Left ventricle myocardium inferior (tissue), 1 donor: Measurements from ENCODE around the gene SKIC8. TPM values are rescaled to one million over a fixed set of nuclear protein-coding genes. Genes with fewer than 3 reads are reported as not detected.

Source experiments
- DNase-seq: peaks from one replicate; pipeline ENCODE4 v3.0.0-alpha.2; 2020
- H3K27ac ChIP-seq: fragments of 200-600 bp; replicated peaks from 2 replicates; pipeline ENCODE4 v1.8.0; 2021
- H3K27me3 ChIP-seq: fragments of 200-600 bp; 2 replicates; pipeline ENCODE4 v1.8.0; 2021; ENCODE audit warnings: low read depth
- H3K36me3 ChIP-seq: fragments of 200-600 bp; 2 replicates; pipeline ENCODE4 v1.8.0; 2021
- H3K4me1 ChIP-seq: fragments of 200-600 bp; 2 replicates; pipeline ENCODE4 v1.8.0; 2021
- H3K4me3 ChIP-seq: fragments of 200-600 bp; 2 replicates; pipeline ENCODE4 v1.8.0; 2021; ENCODE audit warnings: mild to moderate bottlenecking, moderate library complexity
- H3K9me3 ChIP-seq: fragments of 200-600 bp; replicated peaks from 2 replicates; pipeline ENCODE4 v1.8.0; 2021
- CTCF ChIP-seq: fragments of 200-600 bp; IDR thresholded peaks from 2 replicates; pipeline ENCODE4 v1.8.0; 2021; ENCODE audit warnings: antibody characterized with exemption, mild to moderate bottlenecking, borderline replicate concordance
- intact Hi-C: fragments of 100-400 bp; cut with micrococcal nuclease; formaldehyde crosslinking; loops from one replicate; pipeline ENCODE4 v1.11.0; 2022
- long read RNA-seq: library from polyadenylated mRNA; unstranded; transcript quantifications from one replicate; pipeline ENCODE4 v2.0.0, GENCODE V29; 2021
- total RNA-seq: library from RNA; stranded (reverse); fragmentation: NEBNext Ultra II Directional; extraction: Animal tissue kit (Norgen Biotek cat#: 25700); gene quantifications from one replicate; pipeline ENCODE4 v1.2.1, GENCODE V29; 2021
- donor health status: DM: no; HTN: yes; CAD: no; lungs with severe emphysema.

SKIC8 gene
- total RNA-seq, result 24.6 TPM
- long read RNA-seq, transcript WDR61-201 (11 exons, 1,387 nt), result major isoform, 24 of 39 reads
- long read RNA-seq, partial matches to known transcripts, result 1 of 39 reads
- long read RNA-seq, other reads (novel, unspliced or antisense), result 14 of 39 reads

- intact Hi-C loops, result no loop called here
Observed at GRCh38 chr15:78299101-78299930, at the start of gene SKIC8. TSS of gene SKIC8 (minus strand) at chr15:78299609. CDS start at chr15:78295686, 3,923 bp downstream.

GRCh38 chr15:78347586-78348543 is 48.5 kb upstream of the SKIC8 start:
- no peak overlapping the region for H3K27ac ChIP-seq
- no peaks in the 10 kb centered on the region for H3K9me3 ChIP-seq
- intact Hi-C loops, result loop anchor here (10.0 kb wide), 1 partner anchor 47 kb away; no protein-coding TSS in a partner anchor
- H3K36me3 ChIP-seq, result no peaks in the 10 kb centered on the region
- H3K4me1 ChIP-seq, result peaks cover 8% of the 10 kb centered on the region
- peaks cover 22% of the 10 kb centered on the region for H3K27me3 ChIP-seq
- DNase-seq, result no peak
- no peak for TF ChIP-seq CTCF
- H3K4me3 ChIP-seq, result no peak overlapping the region

More at GRCh38 chr15:78299101-78299930, at the start of gene SKIC8:
- no peaks in the 10 kb centered on the region for H3K9me3 ChIP-seq
- peak within 1 kb of the TSS; percentile 84 for H3K4me3 ChIP-seq
- DNase-seq, result peak; percentile 92
- H3K27me3 ChIP-seq, result peaks cover 11% of the 10 kb centered on the region
- H3K36me3 ChIP-seq, result peaks cover 2% of the 10 kb centered on the region
- H3K27ac ChIP-seq, result peak within 1 kb of the TSS; percentile 82
- peaks cover 23% of the 10 kb centered on the region for H3K4me1 ChIP-seq
- no peak for TF ChIP-seq CTCF

- DNase-seq, result no peak
- no peak overlapping the region for H3K27ac ChIP-seq
- peaks cover 44% of the 10 kb centered on the region for H3K27me3 ChIP-seq
- intact Hi-C loops, result loop anchor here (10.0 kb wide), 1 partner anchor 49 kb away; no protein-coding TSS in a partner anchor
- no peak for TF ChIP-seq CTCF
- no peaks in the 10 kb centered on the region for H3K9me3 ChIP-seq
- H3K4me1 ChIP-seq, result peaks cover 19% of the 10 kb centered on the region
- no peak overlapping the region for H3K4me3 ChIP-seq
- no peaks in the 10 kb centered on the region for H3K36me3 ChIP-seq
Observed at GRCh38 chr15:78345396-78346125, 46.2 kb upstream of the SKIC8 start.

- intact Hi-C loops, result loop anchor here (10.0 kb wide), 1 partner anchor 51 kb away; no protein-coding TSS in a partner anchor
Observed at GRCh38 chr15:78343276-78344060, 44.1 kb upstream of the SKIC8 start.

More at GRCh38 chr15:78343276-78344060, 44.1 kb upstream of the SKIC8 start:
- Histone ChIP-seq H3K36me3 (no peaks in the 10 kb centered on the region), H3K4me3 (no peak overlapping the region), H3K9me3 (no peaks in the 10 kb centered on the region), H3K27me3 (peaks cover 50% of the 10 kb centered on the region), H3K27ac (no peak overlapping the region), H3K4me1 (peaks cover 26% of the 10 kb centered on the region)
- no peak for DNase-seq
- no peak for TF ChIP-seq CTCF
